ENCODE data around the gene LGR4. TPM values are rescaled to one million over a fixed set of nuclear protein-coding genes. Genes with fewer than 3 reads are reported as not detected.

Gene LGR4
- total RNA-seq, 5 donors from 2014 or later (not counting 1 experiment from before 2014, with no cell fraction given): 0.68 to 2.4 (median 1.2) TPM

GRCh38 chr11:27379449-27379848 is 93.1 kb downstream of the LGR4 start:
- H3K4me3 ChIP-seq (ENCODE audit: control insufficient read depth in 1 of 2, extremely low read depth in 1 of 2, low read length in 1 of 2): no peak overlapping the region
- no peaks in the 10 kb centered on the region for H3K27me3 ChIP-seq (replicated peaks in 1 of 2; ENCODE audit: control insufficient read depth in 2 of 2, extremely low read depth in 1 of 2, insufficient read depth in 2 of 2, low read length in 1 of 2)
- Mint-ChIP-seq H3K4me3 (no peak overlapping the region), H3K9me3 (no peaks in the 10 kb centered on the region), H3K36me3 (peaks cover 5% of the 10 kb centered on the region), H3K4me1 (no peaks in the 10 kb centered on the region), H3K27ac (no peak overlapping the region), H3K27me3 (peaks cover 3% of the 10 kb centered on the region in 2 donors)
- 80% methylated on average over 3 of the region's 3 CpGs for WGBS (ENCODE audit: insufficient coverage)
- ChIA-PET POLR2A (no interaction called here), CTCF (no interaction called here)
- no peaks in the 10 kb centered on the region for H3K4me1 ChIP-seq (ENCODE audit: control insufficient read depth in 1 of 2, extremely low read depth in 1 of 2, insufficient read depth in 2 of 2, low read length in 2 of 2)
- no peak for DNase-seq
- H3K36me3 ChIP-seq (ENCODE audit: control insufficient read depth in 2 of 2, extremely low read depth in 1 of 2, insufficient read depth in 1 of 2, low read length in 1 of 2): no peaks in the 10 kb centered on the region
- no peaks in the 10 kb centered on the region for H3K9me3 ChIP-seq
- no peak overlapping the region for H3K27ac ChIP-seq (ENCODE audit: low read length)
- no peak for ATAC-seq (replicated peaks in 1 of 4)

GRCh38 chr11:27375370-27375769 is 97.2 kb downstream of the LGR4 start:
- Mint-ChIP-seq H3K36me3 (no peaks in the 10 kb centered on the region), H3K9me3 (no peaks in the 10 kb centered on the region), H3K27me3 (peaks cover 0 to 1% of the 10 kb centered on the region in 2 donors), H3K4me3 (no peak overlapping the region), H3K4me1 (no peaks in the 10 kb centered on the region), H3K27ac (no peak overlapping the region)
- DNase-seq (no peak), ATAC-seq (replicated peaks in 1 of 4) (no peak)
- Histone ChIP-seq H3K4me1 (ENCODE audit: control insufficient read depth in 1 of 2, extremely low read depth in 1 of 2, insufficient read depth in 2 of 2, low read length in 2 of 2) (no peaks in the 10 kb centered on the region), H3K4me3 (ENCODE audit: control insufficient read depth in 1 of 2, extremely low read depth in 1 of 2, low read length in 1 of 2) (no peak overlapping the region), H3K36me3 (ENCODE audit: control insufficient read depth in 2 of 2, extremely low read depth in 1 of 2, insufficient read depth in 1 of 2, low read length in 1 of 2) (no peaks in the 10 kb centered on the region), H3K27me3 (replicated peaks in 1 of 2; ENCODE audit: control insufficient read depth in 2 of 2, extremely low read depth in 1 of 2, insufficient read depth in 2 of 2, low read length in 1 of 2) (no peaks in the 10 kb centered on the region), H3K27ac (ENCODE audit: low read length) (no peak overlapping the region), H3K9me3 (no peaks in the 10 kb centered on the region)
- CTCF ChIA-PET: no interaction called here
- no CpG with 5 or more reads among the region's 2 CpGs for WGBS (ENCODE audit: insufficient coverage)
- POLR2A ChIA-PET: no interaction called here

GRCh38 chr11:27373856-27374602 is 98.6 kb downstream of the LGR4 start:
- H3K27me3 Mint-ChIP-seq: no peaks in the 10 kb centered on the region
- H3K27ac Mint-ChIP-seq: no peak overlapping the region
- no peaks in the 10 kb centered on the region for H3K36me3 Mint-ChIP-seq
- H3K4me3 Mint-ChIP-seq: no peak overlapping the region
- ChIA-PET POLR2A (interaction anchor here in 1 of 2 donors (0.5 kb wide), 1 partner anchor 99 kb away, joined by 14 read pairs; the partner anchor contains the start of gene LGR4), CTCF (interaction anchor here (0.5 to 0.9 kb wide), 2 partner anchors 10 to 351 kb away, joined by 3 to 4 read pairs; no protein-coding TSS in a partner anchor)
- no peaks in the 10 kb centered on the region for H3K27me3 ChIP-seq (replicated peaks in 1 of 2; ENCODE audit: control insufficient read depth in 2 of 2, extremely low read depth in 1 of 2, insufficient read depth in 2 of 2, low read length in 1 of 2)
- no peak for ATAC-seq (replicated peaks in 1 of 4)
- H3K9me3 ChIP-seq: no peaks in the 10 kb centered on the region
- H3K4me1 Mint-ChIP-seq: no peaks in the 10 kb centered on the region
- H3K36me3 ChIP-seq (ENCODE audit: control insufficient read depth in 2 of 2, extremely low read depth in 1 of 2, insufficient read depth in 1 of 2, low read length in 1 of 2): no peaks in the 10 kb centered on the region
- no peak overlapping the region for H3K4me3 ChIP-seq (ENCODE audit: control insufficient read depth in 1 of 2, extremely low read depth in 1 of 2, low read length in 1 of 2)
- no peak for DNase-seq
- no peaks in the 10 kb centered on the region for H3K9me3 Mint-ChIP-seq
- WGBS (ENCODE audit: insufficient coverage): no CpG with 5 or more reads among the region's 6 CpGs
- H3K4me1 ChIP-seq (ENCODE audit: control insufficient read depth in 1 of 2, extremely low read depth in 1 of 2, insufficient read depth in 2 of 2, low read length in 2 of 2): no peaks in the 10 kb centered on the region
- H3K27ac ChIP-seq (ENCODE audit: low read length): no peak overlapping the region

GRCh38 chr11:27373392-27373791 is 99.2 kb downstream of the LGR4 start:
- H3K9me3 ChIP-seq: no peaks in the 10 kb centered on the region
- Mint-ChIP-seq H3K27ac (no peak overlapping the region), H3K4me3 (no peak overlapping the region), H3K9me3 (no peaks in the 10 kb centered on the region), H3K36me3 (no peaks in the 10 kb centered on the region), H3K27me3 (peaks cover 0 to 3% of the 10 kb centered on the region in 2 donors), H3K4me1 (no peaks in the 10 kb centered on the region)
- no peak overlapping the region for H3K27ac ChIP-seq (ENCODE audit: low read length)
- no peaks in the 10 kb centered on the region for H3K36me3 ChIP-seq (ENCODE audit: control insufficient read depth in 2 of 2, extremely low read depth in 1 of 2, insufficient read depth in 1 of 2, low read length in 1 of 2)
- CTCF ChIA-PET: interaction anchor here (0.5 to 0.9 kb wide), 2 partner anchors 11 to 30 kb away, joined by 3 read pairs; no protein-coding TSS in a partner anchor
- H3K27me3 ChIP-seq (replicated peaks in 1 of 2; ENCODE audit: control insufficient read depth in 2 of 2, extremely low read depth in 1 of 2, insufficient read depth in 2 of 2, low read length in 1 of 2): no peaks in the 10 kb centered on the region
- WGBS (ENCODE audit: insufficient coverage): 71% methylated on average over 1 of the region's 3 CpGs
- DNase-seq (no peak), ATAC-seq (replicated peaks in 1 of 4) (no peak)
- POLR2A ChIA-PET: no interaction called here
- no peak overlapping the region for H3K4me3 ChIP-seq (ENCODE audit: control insufficient read depth in 1 of 2, extremely low read depth in 1 of 2, low read length in 1 of 2)
- H3K4me1 ChIP-seq (ENCODE audit: control insufficient read depth in 1 of 2, extremely low read depth in 1 of 2, insufficient read depth in 2 of 2, low read length in 2 of 2): no peaks in the 10 kb centered on the region

- H3K27ac Mint-ChIP-seq: no peak overlapping the region
- H3K4me3 ChIP-seq (ENCODE audit: control insufficient read depth in 1 of 2, extremely low read depth in 1 of 2, low read length in 1 of 2): no peak overlapping the region
- ATAC-seq (replicated peaks in 1 of 4) (no peak), DNase-seq (no peak)
- ChIA-PET CTCF (no interaction called here), POLR2A (no interaction called here)
- no peaks in the 10 kb centered on the region for H3K9me3 ChIP-seq
- H3K4me3 Mint-ChIP-seq: no peak overlapping the region
- no peak overlapping the region for H3K27ac ChIP-seq (ENCODE audit: low read length)
- H3K4me1 Mint-ChIP-seq: no peaks in the 10 kb centered on the region
- no peaks in the 10 kb centered on the region for H3K27me3 ChIP-seq (replicated peaks in 1 of 2; ENCODE audit: control insufficient read depth in 2 of 2, extremely low read depth in 1 of 2, insufficient read depth in 2 of 2, low read length in 1 of 2)
- WGBS (ENCODE audit: insufficient coverage): no CpG with 5 or more reads among the region's 2 CpGs
- no peaks in the 10 kb centered on the region for H3K9me3 Mint-ChIP-seq
- H3K36me3 Mint-ChIP-seq: no peaks in the 10 kb centered on the region
- no peaks in the 10 kb centered on the region for H3K4me1 ChIP-seq (ENCODE audit: control insufficient read depth in 1 of 2, extremely low read depth in 1 of 2, insufficient read depth in 2 of 2, low read length in 2 of 2)
- H3K36me3 ChIP-seq (ENCODE audit: control insufficient read depth in 2 of 2, extremely low read depth in 1 of 2, insufficient read depth in 1 of 2, low read length in 1 of 2): no peaks in the 10 kb centered on the region
- H3K27me3 Mint-ChIP-seq: peaks cover 0 to 8% of the 10 kb centered on the region in 2 donors
Measured at GRCh38 chr11:27372164-27372563, 100.4 kb downstream of the LGR4 start.

- no peaks in the 10 kb centered on the region for H3K4me1 ChIP-seq (ENCODE audit: control insufficient read depth in 1 of 2, extremely low read depth in 1 of 2, insufficient read depth in 2 of 2, low read length in 2 of 2)
- H3K27ac Mint-ChIP-seq: no peak overlapping the region
- ATAC-seq (replicated peaks in 1 of 4) (no peak), DNase-seq (no peak)
- no peaks in the 10 kb centered on the region for H3K9me3 Mint-ChIP-seq
- H3K9me3 ChIP-seq: no peaks in the 10 kb centered on the region
- H3K27ac ChIP-seq (ENCODE audit: low read length): no peak overlapping the region
- CTCF ChIA-PET: no interaction called here
- POLR2A ChIA-PET: no interaction called here
- no peaks in the 10 kb centered on the region for H3K4me1 Mint-ChIP-seq
- peaks cover 0 to 8% of the 10 kb centered on the region in 2 donors for H3K27me3 Mint-ChIP-seq
- no peaks in the 10 kb centered on the region for H3K36me3 Mint-ChIP-seq
- H3K4me3 Mint-ChIP-seq: no peak overlapping the region
- no peaks in the 10 kb centered on the region for H3K36me3 ChIP-seq (ENCODE audit: control insufficient read depth in 2 of 2, extremely low read depth in 1 of 2, insufficient read depth in 1 of 2, low read length in 1 of 2)
- H3K4me3 ChIP-seq (ENCODE audit: control insufficient read depth in 1 of 2, extremely low read depth in 1 of 2, low read length in 1 of 2): no peak overlapping the region
- H3K27me3 ChIP-seq (replicated peaks in 1 of 2; ENCODE audit: control insufficient read depth in 2 of 2, extremely low read depth in 1 of 2, insufficient read depth in 2 of 2, low read length in 1 of 2): no peaks in the 10 kb centered on the region
Measured at GRCh38 chr11:27371489-27371888, 101.1 kb downstream of the LGR4 start.
